Measurements from ENCODE around the gene SRRM1.

SRRM1 gene

GRCh38 chr1:24606296-24606605, 36.9 kb upstream of the SRRM1 start:
- H3K4me3 ChIP-seq (ENCODE audit: low read length) = no peak overlapping the region
- DNase-seq (ENCODE audit: low read depth) = no peak
- TF ChIP-seq CTCF (IDR thresholded peaks at IDR 0.05; ENCODE audit: insufficient read depth, low read depth, low read length, missing control alignments) = no peak

- TF ChIP-seq CTCF (IDR thresholded peaks at IDR 0.05; ENCODE audit: insufficient read depth, low read depth, low read length, missing control alignments) = no peak
- peak; percentile 51 for DNase-seq (ENCODE audit: low read depth)
- H3K4me3 ChIP-seq (ENCODE audit: low read length) = no peak overlapping the region
These were observed 36.5 kb upstream of the SRRM1 start for GRCh38 chr1:24606621-24607020.

DNA sequence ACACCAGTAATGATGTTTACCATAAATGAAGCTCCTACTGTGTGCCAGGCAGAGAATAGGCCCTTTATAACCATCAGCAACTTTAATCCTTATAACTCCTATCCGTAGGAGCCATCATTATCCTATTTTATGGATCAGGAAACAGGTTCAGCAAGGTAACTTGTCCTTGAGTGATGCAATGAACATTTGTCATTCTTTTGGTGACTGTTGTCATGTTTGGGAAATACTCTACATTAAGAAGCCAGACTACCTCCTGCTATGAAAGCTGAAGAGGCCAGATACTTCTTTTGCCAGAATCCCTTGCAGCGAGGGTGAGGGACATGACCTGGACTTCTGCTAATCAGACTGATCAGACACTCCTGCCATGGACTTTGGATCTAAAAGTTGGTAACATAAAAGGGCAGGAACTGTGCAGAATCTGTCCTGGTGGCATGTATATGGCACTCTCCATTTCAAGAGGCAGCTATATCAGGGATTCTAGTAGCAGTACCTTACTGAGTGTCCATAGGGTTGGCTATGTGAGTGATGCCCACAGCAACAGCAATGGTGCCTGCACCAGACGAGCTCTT, 33.1 kb upstream of the SRRM1 start:
- peak; percentile 58 for DNase-seq (ENCODE audit: low read depth)
- no peak overlapping the region for H3K4me3 ChIP-seq (ENCODE audit: low read length)
- no peak for TF ChIP-seq CTCF (IDR thresholded peaks at IDR 0.05; ENCODE audit: insufficient read depth, low read depth, low read length, missing control alignments)

DNA sequence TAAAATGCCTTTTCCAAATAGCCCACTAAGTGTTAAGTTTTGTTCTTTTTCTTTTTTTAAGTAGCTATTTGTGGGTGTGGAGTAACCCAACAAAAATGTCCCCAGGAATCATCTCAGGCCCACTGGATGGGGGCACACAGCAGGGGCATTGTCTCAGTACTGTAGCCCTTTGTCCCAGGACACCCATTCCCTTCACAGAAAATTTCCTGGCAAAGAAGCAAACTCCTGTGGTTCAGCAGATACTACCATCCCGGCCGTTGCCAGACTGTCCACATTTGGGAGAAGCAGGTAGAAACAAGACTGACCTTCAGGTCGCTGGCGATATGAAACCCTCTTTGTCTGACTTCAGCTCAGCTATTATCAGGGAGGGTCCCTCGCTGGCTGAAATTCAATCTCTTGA, 23.7 kb upstream of the SRRM1 start:
- no peak for DNase-seq (ENCODE audit: low read depth)
- TF ChIP-seq CTCF (IDR thresholded peaks at IDR 0.05; ENCODE audit: insufficient read depth, low read depth, low read length, missing control alignments) = no peak
- H3K4me3 ChIP-seq (ENCODE audit: low read length) = no peak overlapping the region

- no peak for TF ChIP-seq CTCF (IDR thresholded peaks at IDR 0.05; ENCODE audit: insufficient read depth, low read depth, low read length, missing control alignments)
- H3K4me3 ChIP-seq (ENCODE audit: low read length) = no peak overlapping the region
- no peak for DNase-seq (ENCODE audit: low read depth)
These were observed 22.4 kb upstream of the SRRM1 start for GRCh38 chr1:24620678-24621077.

DNA sequence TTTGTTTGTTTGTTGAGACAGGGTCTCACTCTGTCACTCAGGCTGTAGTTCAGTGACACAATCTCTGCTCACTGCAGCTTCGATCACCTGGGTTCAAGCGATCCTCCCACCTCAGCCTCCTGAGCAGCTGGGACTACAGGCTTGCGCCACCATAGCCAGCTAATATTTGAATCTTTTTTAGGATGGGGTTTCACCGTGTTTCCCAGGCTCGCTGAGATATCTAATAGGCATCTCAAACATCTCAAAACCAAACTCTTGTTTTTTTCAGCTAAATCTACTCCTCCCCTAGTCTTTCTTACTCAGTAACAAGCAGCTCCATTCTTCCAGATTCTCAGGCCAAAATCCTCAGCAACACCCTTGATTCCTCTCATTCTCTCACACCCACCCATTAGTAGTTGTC, 22.0 kb upstream of the SRRM1 start:
- no peak for TF ChIP-seq CTCF (IDR thresholded peaks at IDR 0.05; ENCODE audit: insufficient read depth, low read depth, low read length, missing control alignments)
- no peak for DNase-seq (ENCODE audit: low read depth)
- H3K4me3 ChIP-seq (ENCODE audit: low read length) = no peak overlapping the region

GRCh38 chr1:24622218-24622617, 20.9 kb upstream of the SRRM1 start:
- no peak for TF ChIP-seq CTCF (IDR thresholded peaks at IDR 0.05; ENCODE audit: insufficient read depth, low read depth, low read length, missing control alignments)
- DNase-seq (ENCODE audit: low read depth) = no peak
- no peak overlapping the region for H3K4me3 ChIP-seq (ENCODE audit: low read length)
